PC-9 (cell line): Measurements from ENCODE around the gene PPHLN1. TPM values are rescaled to one million over a fixed set of nuclear protein-coding genes. Genes with fewer than 3 reads are reported as not detected.

Experiments
- BruUV-seq: library from RNA; stranded (reverse); fragments of 400-500 nt; replicated peaks from 2 replicates; lab custom pipeline; 2021; lab: Mats Ljungman, UMichigan
- CTCF ChIA-PET: fragments of 300-600 bp; sonication (Branson Sonifier 250); formaldehyde crosslinking; loops from one replicate; lab custom pipeline; 2022; ENCODE audit warnings: antibody characterized with exemption; lab: Charles Lee
- POLR2A ChIA-PET: fragments of 300-600 bp; sonication (Branson Sonifier 250); formaldehyde crosslinking; loops from one replicate; lab custom pipeline; 2022; ENCODE audit warnings: antibody characterized with exemption; ENCODE audit not compliant: unreplicated experiment; lab: Charles Lee
- DNase-seq, 2 experiments: peaks; one replicate each; pipeline versions ENCODE4 v3.0.0 to v3.0.0-alpha.2; 2015 to 2022; ENCODE audit warnings: mixed read lengths in 1 of 2
- H2AFZ ChIP-seq: fragments of 200-600 bp; sonication (generic); 2 replicates; pipeline ENCODE4 v1.8.1; 2017; ENCODE audit warnings: antibody characterized with exemption
- H3F3A ChIP-seq: fragments of 200-600 bp; sonication (generic); 2 replicates; pipeline ENCODE4 v1.8.1; 2017; ENCODE audit warnings: antibody characterized with exemption, mild to moderate bottlenecking, low read depth; ENCODE audit not compliant: insufficient read depth
- H3K27ac ChIP-seq: fragments of 200-600 bp; sonication (generic); 2 replicates; pipeline ENCODE4 v1.6.1; 2016; ENCODE audit warnings: mixed run types
- H3K27me3 ChIP-seq: fragments of 200-600 bp; sonication (generic); 2 replicates; pipeline ENCODE4 v1.6.1; 2016; ENCODE audit warnings: low read depth, mixed run types; ENCODE audit not compliant: insufficient read depth
- H3K36me3 ChIP-seq: fragments of 200-600 bp; sonication (generic); 2 replicates; pipeline ENCODE4 v1.6.1; 2016; ENCODE audit warnings: low read depth, mixed run types
- H3K4me1 ChIP-seq: fragments of 200-600 bp; sonication (generic); replicated peaks from 2 replicates; pipeline ENCODE4 v1.6.1; 2016; ENCODE audit warnings: mixed run types; ENCODE audit not compliant: insufficient read depth
- H3K4me2 ChIP-seq: fragments of 200-600 bp; sonication (generic); 2 replicates; pipeline ENCODE4 v1.6.1; 2017; ENCODE audit warnings: mixed run types
- H3K4me3 ChIP-seq: fragments of 200-600 bp; sonication (generic); 2 replicates; pipeline ENCODE4 v1.6.1; 2016; ENCODE audit warnings: mixed run types
- H3K79me2 ChIP-seq: fragments of 200-600 bp; sonication (generic); 2 replicates; pipeline ENCODE4 v1.6.1; 2017; ENCODE audit warnings: low read depth, mixed run types
- H3K9me2 ChIP-seq: fragments of 200-600 bp; sonication (generic); 2 replicates; pipeline ENCODE4 v1.8.1; 2017; ENCODE audit warnings: mild to moderate bottlenecking; ENCODE audit not compliant: insufficient read depth
- H3K9me3 ChIP-seq: fragments of 200-600 bp; sonication (generic); 2 replicates; pipeline ENCODE4 v1.8.1; 2016; ENCODE audit warnings: low read depth; ENCODE audit not compliant: insufficient read depth
- H4K20me1 ChIP-seq: fragments of 200-600 bp; sonication (generic); 2 replicates; pipeline ENCODE4 v1.8.1; 2017; ENCODE audit not compliant: insufficient read depth
- CTCF ChIP-seq: fragments of 200-600 bp; sonication (generic); conservative IDR thresholded peaks from 2 replicates; pipeline ENCODE4 v1.6.1; 2017; ENCODE audit warnings: mixed run types, antibody characterized with exemption, mild to moderate bottlenecking, moderate library complexity
- EZH2 ChIP-seq: fragments of 200-600 bp; sonication (generic); IDR thresholded peaks from 2 replicates; pipeline ENCODE4 v1.8.0; 2017; ENCODE audit warnings: antibody characterized with exemption, low read depth
- intact Hi-C: fragments of 100-400 bp; cut with micrococcal nuclease; formaldehyde crosslinking; loops from one replicate; pipeline ENCODE4 v1.10.0; 2022; ENCODE audit not compliant: unreplicated experiment
- total RNA-seq: library from RNA; stranded (reverse); gene quantifications from 2 replicates; pipeline ENCODE4 v1.2.3, GENCODE V29; 2021

The PPHLN1 gene
- total RNA-seq, 1 experiment from 2014 or later: 61.9 TPM

DNA sequence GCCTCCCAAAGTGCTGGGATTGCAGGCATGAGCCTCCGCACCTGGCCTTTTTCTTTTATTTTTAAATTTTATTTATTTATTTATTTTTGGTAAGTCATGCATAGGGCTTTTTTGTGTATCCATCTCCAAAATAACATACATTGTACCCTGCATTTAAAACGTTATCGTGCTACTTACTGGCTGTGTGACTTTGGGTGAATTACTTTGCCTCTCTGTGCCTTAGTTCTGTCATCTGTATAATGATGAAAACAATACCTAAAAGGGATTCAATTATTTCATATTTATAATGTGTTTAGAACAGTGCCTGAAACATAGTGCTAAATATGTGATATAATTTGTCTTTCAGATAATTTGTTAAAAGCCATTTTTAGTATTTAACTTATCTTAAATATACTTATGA lies 19.7 kb upstream of the PPHLN1 start:
- Histone ChIP-seq H4K20me1 (no peaks in the 10 kb centered on the region), H2AFZ (no peak overlapping the region), H3K4me2 (no peak overlapping the region), H3K27me3 (no peaks in the 10 kb centered on the region), H3K79me2 (no peaks in the 10 kb centered on the region), H3K9me2 (no peaks in the 10 kb centered on the region), H3K9me3 (no peaks in the 10 kb centered on the region), H3K4me1 (no peaks in the 10 kb centered on the region), H3K36me3 (no peaks in the 10 kb centered on the region), H3K27ac (no peak overlapping the region), H3F3A (no peaks in the 10 kb centered on the region), H3K4me3 (no peak overlapping the region)
- ChIA-PET CTCF (no interaction called here), POLR2A (no interaction called here)
- intact Hi-C loops: no loop called here
- BruUV-seq: no TSS peak
- DNase-seq: no peak
- TF ChIP-seq EZH2: no peak
- no peak for TF ChIP-seq CTCF

GRCh38 chr12:42308390-42308789 lies 17.6 kb upstream of the PPHLN1 start:
- Histone ChIP-seq H3F3A (no peaks in the 10 kb centered on the region), H3K4me1 (no peaks in the 10 kb centered on the region), H3K79me2 (no peaks in the 10 kb centered on the region), H4K20me1 (no peaks in the 10 kb centered on the region), H3K9me2 (no peaks in the 10 kb centered on the region), H3K27ac (no peak overlapping the region), H3K27me3 (no peaks in the 10 kb centered on the region), H2AFZ (no peak overlapping the region), H3K4me2 (no peak overlapping the region), H3K36me3 (no peaks in the 10 kb centered on the region; the same call in 1 of the 2 replicates), H3K4me3 (no peak overlapping the region), H3K9me3 (no peaks in the 10 kb centered on the region)
- POLR2A ChIA-PET: no interaction called here
- no TSS peak for BruUV-seq
- TF ChIP-seq EZH2: no peak
- TF ChIP-seq CTCF: no peak
- DNase-seq: no peak
- CTCF ChIA-PET: no interaction called here
- intact Hi-C loops: no loop called here

DNA sequence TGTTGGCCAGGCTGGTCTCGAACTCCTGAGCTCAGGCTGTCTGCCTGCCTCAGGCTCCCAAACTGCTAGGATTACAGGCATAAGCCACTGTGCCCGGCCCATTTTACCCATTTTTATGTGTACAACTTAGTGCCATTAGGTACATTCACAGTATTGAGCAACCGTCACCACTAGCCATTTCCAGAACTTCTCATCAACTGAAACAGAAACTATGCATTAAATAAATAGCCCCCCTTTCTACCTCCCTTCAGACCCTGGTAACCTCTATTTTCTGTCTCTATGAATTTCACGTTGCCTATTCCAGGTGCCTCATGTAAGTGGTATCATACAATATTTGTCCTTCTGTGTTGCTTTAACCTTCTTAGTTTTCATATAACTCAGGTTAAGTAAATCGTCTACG lies 16.0 kb upstream of the PPHLN1 start:
- H2AFZ ChIP-seq: no peak overlapping the region
- no TSS peak for BruUV-seq
- intact Hi-C loops: no loop called here
- H3K27ac ChIP-seq: no peak overlapping the region
- H3K4me3 ChIP-seq: no peak overlapping the region
- no peaks in the 10 kb centered on the region for H3K27me3 ChIP-seq
- H3K9me2 ChIP-seq: no peaks in the 10 kb centered on the region
- no peak for DNase-seq
- no peaks in the 10 kb centered on the region for H3K79me2 ChIP-seq
- POLR2A ChIA-PET: no interaction called here
- no peaks in the 10 kb centered on the region for H4K20me1 ChIP-seq
- no peaks in the 10 kb centered on the region for H3F3A ChIP-seq
- no peaks in the 10 kb centered on the region; the same call in 1 of the 2 replicates for H3K36me3 ChIP-seq
- H3K4me1 ChIP-seq: no peaks in the 10 kb centered on the region
- TF ChIP-seq CTCF (no peak), EZH2 (no peak)
- no peaks in the 10 kb centered on the region for H3K9me3 ChIP-seq
- H3K4me2 ChIP-seq: no peak overlapping the region
- CTCF ChIA-PET: no interaction called here
